Ectodermal cell (in vitro differentiated cells): Measurements from ENCODE around the gene DNHD1.

Experiments
- H3K27ac ChIP-seq: 2 replicates; pipeline ENCODE4 v1.7.0; 2013; ENCODE audit warnings: mild to moderate bottlenecking, low read depth, low read length; ENCODE audit not compliant: insufficient read depth, poor library complexity, severe bottlenecking
- H3K27me3 ChIP-seq: 2 replicates; pipeline ENCODE4 v1.7.0; 2013; ENCODE audit warnings: mild to moderate bottlenecking, low read length; ENCODE audit not compliant: insufficient read depth, control insufficient read depth, poor library complexity, severe bottlenecking
- H3K36me3 ChIP-seq: one replicate; pipeline ENCODE4 v1.7.0; 2013; ENCODE audit warnings: low read length; ENCODE audit not compliant: control insufficient read depth, insufficient read depth
- H3K4me1 ChIP-seq: one replicate; pipeline ENCODE4 v1.7.0; 2013; ENCODE audit warnings: low read length; ENCODE audit not compliant: control insufficient read depth, insufficient read depth
- H3K4me3 ChIP-seq: 2 replicates; pipeline ENCODE4 v1.7.0; 2013; ENCODE audit warnings: low read depth, low read length, control low read depth; ENCODE audit not compliant: insufficient read depth
- H3K9me3 ChIP-seq: 2 replicates; pipeline ENCODE4 v1.7.0; 2013; ENCODE audit warnings: mild to moderate bottlenecking, low read length, moderate library complexity; ENCODE audit not compliant: control insufficient read depth
- WGBS, 2 experiments: methylation state at CpG; one replicate each; pipeline ENCODE4 v1.1.7; 2013; ENCODE audit warnings: missing lambda C conversion rate in 2 of 2; 5-methylcytosine and 5-hydroxymethylcytosine counted together

DNHD1 gene

GRCh38 chr11:6459099-6459450 lies 38.0 kb upstream of the DNHD1 start:
- Histone ChIP-seq H3K4me3 (no peak overlapping the region), H3K4me1 (no peaks in the 10 kb centered on the region), H3K27ac (no peak overlapping the region), H3K36me3 (peaks cover 2% of the 10 kb centered on the region), H3K9me3 (no peaks in the 10 kb centered on the region), H3K27me3 (no peaks in the 10 kb centered on the region)
- WGBS, 2 experiments = 79 to 87% methylated on average over 1 of the region's 1 CpG

GRCh38 chr11:6468712-6469495 lies 28.2 kb upstream of the DNHD1 start:
- Histone ChIP-seq H3K27ac (no peak overlapping the region), H3K9me3 (no peaks in the 10 kb centered on the region), H3K36me3 (no peaks in the 10 kb centered on the region), H3K4me1 (peaks cover 11% of the 10 kb centered on the region), H3K27me3 (no peaks in the 10 kb centered on the region), H3K4me3 (no peak overlapping the region)
- WGBS, 2 experiments = 19 to 23% methylated on average over 6 of the region's 6 CpGs

- no peaks in the 10 kb centered on the region for H3K27me3 ChIP-seq
- H3K4me3 ChIP-seq = no peak overlapping the region
- 91 to 96% methylated on average over 1 of the region's 1 CpG for WGBS, 2 experiments
- no peaks in the 10 kb centered on the region for H3K36me3 ChIP-seq
- peaks cover 11% of the 10 kb centered on the region for H3K4me1 ChIP-seq
- H3K27ac ChIP-seq = no peak overlapping the region
- no peaks in the 10 kb centered on the region for H3K9me3 ChIP-seq
Observed at GRCh38 chr11:6469599-6469998, 27.5 kb upstream of the DNHD1 start.

GRCh38 chr11:6472934-6473333 lies 24.1 kb upstream of the DNHD1 start:
- peak overlapping the region; percentile 87 for H3K4me3 ChIP-seq
- H3K36me3 ChIP-seq = peaks cover 8% of the 10 kb centered on the region
- 8 to 30% methylated on average over 1 of the region's 1 CpG for WGBS, 2 experiments
- peaks cover 11% of the 10 kb centered on the region for H3K4me1 ChIP-seq
- no peaks in the 10 kb centered on the region for H3K9me3 ChIP-seq
- no peak overlapping the region for H3K27ac ChIP-seq
- no peaks in the 10 kb centered on the region for H3K27me3 ChIP-seq

- H3K4me3 ChIP-seq = peak within 1 kb of the TSS; percentile 87
- H3K4me1 ChIP-seq = peaks cover 11% of the 10 kb centered on the region
- 1% methylated on average over 87 of the region's 87 CpGs for WGBS, 2 experiments
- peak within 1 kb of the TSS; percentile 86 for H3K27ac ChIP-seq
- H3K36me3 ChIP-seq = peaks cover 16% of the 10 kb centered on the region
- no peaks in the 10 kb centered on the region for H3K27me3 ChIP-seq
- H3K9me3 ChIP-seq = no peaks in the 10 kb centered on the region
Observed at GRCh38 chr11:6473451-6474412, 23.3 kb upstream of the DNHD1 start, which contains the start of gene TRIM3. TRIM3 (minus strand) TSS chr11:6473941; CDS start chr11:6465695, 8,246 bp downstream.

- WGBS, 2 experiments = 25 to 45% methylated on average over 5 to 7 of the region's 7 CpGs
- H3K27me3 ChIP-seq = no peaks in the 10 kb centered on the region
- H3K4me1 ChIP-seq = peaks cover 9% of the 10 kb centered on the region
- peak overlapping the region; percentile 86 for H3K27ac ChIP-seq
- no peaks in the 10 kb centered on the region for H3K9me3 ChIP-seq
- peaks cover 17% of the 10 kb centered on the region for H3K36me3 ChIP-seq
- H3K4me3 ChIP-seq = peak overlapping the region; percentile 31
Observed at GRCh38 chr11:6474413-6474792, 22.7 kb upstream of the DNHD1 start.

- Histone ChIP-seq H3K4me3 (no peak overlapping the region), H3K36me3 (peaks cover 17% of the 10 kb centered on the region), H3K4me1 (peaks cover 7% of the 10 kb centered on the region), H3K27me3 (no peaks in the 10 kb centered on the region), H3K27ac (no peak overlapping the region), H3K9me3 (no peaks in the 10 kb centered on the region)
- 88 to 89% methylated on average over 3 of the region's 3 CpGs for WGBS, 2 experiments
Observed at GRCh38 chr11:6474806-6475500, 22.1 kb upstream of the DNHD1 start.

- Histone ChIP-seq H3K27me3 (no peaks in the 10 kb centered on the region), H3K27ac (no peak overlapping the region), H3K4me3 (no peak overlapping the region), H3K4me1 (peaks cover 14% of the 10 kb centered on the region), H3K36me3 (peaks cover 17% of the 10 kb centered on the region), H3K9me3 (no peaks in the 10 kb centered on the region)
- WGBS, 2 experiments = 84 to 88% methylated on average over 5 of the region's 5 CpGs
Observed at GRCh38 chr11:6475936-6476335, 21.1 kb upstream of the DNHD1 start.

- Histone ChIP-seq H3K4me3 (no peak overlapping the region), H3K36me3 (peaks cover 17% of the 10 kb centered on the region), H3K9me3 (no peaks in the 10 kb centered on the region), H3K27ac (no peak overlapping the region), H3K4me1 (peaks cover 14% of the 10 kb centered on the region), H3K27me3 (no peaks in the 10 kb centered on the region)
- WGBS, 2 experiments = 93 to 95% methylated on average over 4 of the region's 4 CpGs
Observed at GRCh38 chr11:6476571-6476970, 20.5 kb upstream of the DNHD1 start.
